ENCODE data around the gene PRMT9.

GRCh38 chr4:147628415-147628814 lies 55.5 kb downstream of the PRMT9 start:
- no peak for TF ChIP-seq CTCF (IDR thresholded peaks at IDR 0.05; ENCODE audit: borderline replicate concordance, extremely low read depth, low read length, poor library complexity, severe bottlenecking)
- TF ChIP-seq EZH2 (IDR thresholded peaks at IDR 0.05; ENCODE audit: borderline replicate concordance, low read depth, low read length, severe bottlenecking): no peak
